ENCODE results near the gene TECTB.

TECTB gene

GRCh38 chr10:112271982-112272381 is 11.2 kb upstream of the TECTB start:
- no peak for TF ChIP-seq CTCF (IDR thresholded peaks at IDR 0.05; ENCODE audit: low read length, missing control alignments)
- H3K4me3 ChIP-seq (replicated peaks; ENCODE audit: low read depth, low read length): no peak overlapping the region
- peak; percentile 10 for DNase-seq (ENCODE audit: low read depth)

- no peak for TF ChIP-seq CTCF (IDR thresholded peaks at IDR 0.05; ENCODE audit: low read length, missing control alignments)
- no peak overlapping the region for H3K4me3 ChIP-seq (replicated peaks; ENCODE audit: low read depth, low read length)
- DNase-seq (ENCODE audit: low read depth): no peak
These were observed 8.4 kb upstream of the TECTB start for GRCh38 chr10:112274831-112275230.

- no peak overlapping the region for H3K4me3 ChIP-seq (replicated peaks; ENCODE audit: low read depth, low read length)
- TF ChIP-seq CTCF (IDR thresholded peaks at IDR 0.05; ENCODE audit: low read length, missing control alignments): no peak
- no peak for DNase-seq (ENCODE audit: low read depth)
These were observed 7.5 kb upstream of the TECTB start for GRCh38 chr10:112275512-112276245.

- H3K4me3 ChIP-seq (replicated peaks; ENCODE audit: low read depth, low read length): no peak overlapping the region
- no peak for DNase-seq (ENCODE audit: low read depth)
- no peak for TF ChIP-seq CTCF (IDR thresholded peaks at IDR 0.05; ENCODE audit: low read length, missing control alignments)
These were observed 4.3 kb upstream of the TECTB start for GRCh38 chr10:112278871-112279270.

GRCh38 chr10:112279433-112279832 is 3.8 kb upstream of the TECTB start:
- no peak for DNase-seq (ENCODE audit: low read depth)
- no peak overlapping the region for H3K4me3 ChIP-seq (replicated peaks; ENCODE audit: low read depth, low read length)
- no peak for TF ChIP-seq CTCF (IDR thresholded peaks at IDR 0.05; ENCODE audit: low read length, missing control alignments)

- H3K4me3 ChIP-seq (replicated peaks; ENCODE audit: low read depth, low read length): no peak overlapping the region
- no peak for TF ChIP-seq CTCF (IDR thresholded peaks at IDR 0.05; ENCODE audit: low read length, missing control alignments)
- DNase-seq (ENCODE audit: low read depth): no peak
These were observed 2.8 kb upstream of the TECTB start for GRCh38 chr10:112280205-112280921.

Measured in fibroblast of pulmonary artery (primary cell).